HG03565 (cell line): ENCODE results near the gene GRIK4.

ENCODE experiments used
- ATAC-seq: cut with Tn5 transposase; IDR thresholded peaks from one replicate; pipeline ENCODE4 v1.9.1; 2021; ENCODE audit warnings: mild to moderate bottlenecking, moderate library complexity; ENCODE audit not compliant: unreplicated experiment

GRIK4 gene

DNA sequence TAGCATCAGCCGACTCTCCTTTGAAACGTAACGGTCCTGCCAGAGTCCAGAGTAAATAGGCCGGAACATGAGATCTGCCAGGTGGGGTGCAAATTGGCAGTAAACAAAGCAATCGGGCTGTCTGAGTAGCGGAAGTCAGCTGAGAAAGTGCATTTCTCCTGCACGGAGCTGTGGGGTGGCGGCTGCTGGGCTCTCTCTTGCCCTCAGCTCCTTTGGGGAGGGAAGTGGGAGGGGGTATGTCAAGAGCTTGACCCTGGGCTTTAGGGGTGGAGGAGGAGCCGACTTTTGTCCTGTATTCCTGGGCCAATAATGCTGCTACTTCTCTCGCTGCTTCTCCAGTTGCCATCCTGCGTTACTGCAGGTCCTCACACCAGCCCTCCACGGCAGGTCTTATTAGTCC is 11.6 kb downstream of the GRIK4 start:
- no peak for ATAC-seq

DNA sequence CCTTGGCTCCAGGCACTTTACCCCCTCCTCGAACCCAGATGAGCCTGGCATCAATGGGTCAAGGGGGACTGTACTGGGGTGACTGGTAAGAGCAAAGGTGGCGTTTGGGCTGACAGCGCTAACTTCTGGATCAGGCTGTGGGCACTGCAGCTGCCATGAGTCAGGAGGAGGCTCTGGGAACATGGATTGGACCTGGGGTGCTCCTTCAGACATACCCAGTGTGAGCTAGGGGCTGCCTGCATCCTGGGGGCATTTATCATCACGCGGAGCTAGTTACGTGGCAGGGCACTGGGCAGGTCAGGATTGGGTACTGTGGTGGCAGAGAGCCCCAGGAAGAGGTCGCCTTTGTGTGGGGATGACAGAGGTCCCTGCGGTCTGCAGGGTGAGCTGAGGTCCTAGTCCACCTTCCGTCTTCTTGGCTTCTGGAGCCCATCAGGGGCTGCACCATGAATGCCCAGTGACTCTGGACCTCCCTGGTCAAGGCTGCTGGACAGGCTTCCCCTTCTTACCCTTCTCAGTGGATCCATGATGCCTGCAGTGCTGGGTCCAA is 13.1 kb downstream of the GRIK4 start:
- ATAC-seq = no peak

GRCh38 chr11:120525261-120526171 is 14.0 kb downstream of the GRIK4 start:
- no peak for ATAC-seq

- ATAC-seq = no peak
These were observed 14.7 kb downstream of the GRIK4 start for GRCh38 chr11:120526241-120526640.

DNA sequence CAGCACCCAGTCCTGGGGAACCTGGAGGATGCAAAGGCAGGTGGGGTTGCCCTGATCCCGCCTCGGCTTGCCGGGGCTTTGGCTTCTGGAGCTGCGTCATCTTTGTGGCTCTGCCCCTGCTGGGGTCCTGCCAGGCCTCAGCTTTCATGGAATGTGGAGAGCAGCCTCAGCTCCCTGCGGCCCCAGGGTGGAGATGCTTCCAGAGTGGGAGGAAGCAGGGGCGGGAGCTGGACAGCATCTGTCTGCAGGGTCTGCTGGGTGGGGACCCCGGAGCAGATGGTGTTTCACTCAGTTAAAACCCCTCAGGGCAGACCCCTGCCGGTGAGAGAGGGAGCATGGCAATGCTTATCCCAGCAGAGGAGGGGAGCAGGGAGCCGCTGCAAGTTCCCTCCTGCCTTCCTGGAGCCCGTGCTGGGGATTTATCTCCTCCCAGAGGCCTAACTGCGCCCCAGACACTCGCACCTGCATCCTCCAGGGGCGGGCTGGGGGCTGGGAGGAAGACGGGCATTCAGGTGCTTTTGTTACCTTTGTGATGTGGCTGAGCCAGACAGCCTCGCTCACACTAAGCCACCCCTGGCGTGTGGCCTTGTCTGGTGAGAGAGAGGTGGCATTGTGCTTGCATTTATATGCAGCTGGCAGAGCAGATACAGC is 15.7 kb downstream of the GRIK4 start:
- no peak for ATAC-seq

DNA sequence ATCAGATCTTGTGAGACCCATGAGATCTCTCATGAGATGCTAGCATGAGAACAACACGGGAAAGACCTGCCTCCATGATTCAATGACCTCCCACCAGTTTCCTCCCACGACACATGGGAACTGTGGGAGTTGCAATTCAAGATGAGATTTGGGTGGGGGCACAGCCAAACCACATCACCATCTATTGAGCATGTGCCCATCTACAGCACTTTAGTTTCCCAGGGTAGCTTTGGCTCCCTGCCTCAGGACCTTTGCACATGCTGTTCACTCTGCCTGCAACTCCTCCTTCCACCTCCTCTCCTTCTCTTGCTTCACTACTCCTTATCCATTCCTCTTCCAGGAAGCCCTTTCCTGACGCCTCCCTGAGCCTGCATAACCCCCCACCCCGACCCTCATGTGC is 17.2 kb downstream of the GRIK4 start:
- ATAC-seq = no peak

GRCh38 chr11:120529214-120529613 is 17.7 kb downstream of the GRIK4 start:
- ATAC-seq = no peak

GRCh38 chr11:120529911-120530310 is 18.4 kb downstream of the GRIK4 start:
- ATAC-seq = no peak

DNA sequence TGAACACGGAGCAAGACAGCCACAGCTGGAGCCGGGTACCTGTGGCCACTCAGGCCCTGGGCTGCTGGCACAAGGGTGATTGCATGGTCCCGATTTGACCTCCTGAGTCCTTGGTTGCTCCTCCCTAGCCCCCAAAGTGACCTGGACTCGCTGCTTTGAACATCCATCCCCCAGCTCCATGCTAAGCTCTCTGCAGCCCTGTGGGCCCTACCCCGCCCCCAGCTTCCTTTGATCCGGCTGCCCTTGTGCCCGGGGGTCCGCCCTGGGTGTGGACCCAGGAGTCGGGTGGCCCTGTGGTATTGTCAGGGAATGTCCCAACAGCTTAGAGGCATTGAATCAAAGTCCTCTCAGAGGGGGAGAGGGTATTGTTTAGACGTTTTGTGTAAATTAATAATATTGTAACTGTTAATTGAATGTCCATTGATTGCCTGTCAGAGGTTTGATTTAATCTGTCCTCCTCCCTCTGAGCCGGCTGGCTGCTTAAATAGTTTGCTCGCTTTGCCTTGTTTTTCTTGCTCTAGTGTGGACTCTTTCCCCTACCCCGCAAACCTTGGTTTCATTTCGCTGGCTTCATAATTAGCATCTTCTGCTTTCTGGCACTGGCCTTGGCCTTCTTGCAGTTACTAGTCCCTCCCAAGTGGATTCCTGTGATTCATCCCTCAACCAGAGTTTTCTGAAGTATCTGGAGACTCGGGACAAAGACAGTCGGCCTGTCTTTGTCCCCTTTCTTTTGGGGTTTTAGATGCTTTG is 20.7 kb downstream of the GRIK4 start:
- no peak for ATAC-seq

GRCh38 chr11:120532832-120533196 is 21.3 kb downstream of the GRIK4 start:
- no peak for ATAC-seq

DNA sequence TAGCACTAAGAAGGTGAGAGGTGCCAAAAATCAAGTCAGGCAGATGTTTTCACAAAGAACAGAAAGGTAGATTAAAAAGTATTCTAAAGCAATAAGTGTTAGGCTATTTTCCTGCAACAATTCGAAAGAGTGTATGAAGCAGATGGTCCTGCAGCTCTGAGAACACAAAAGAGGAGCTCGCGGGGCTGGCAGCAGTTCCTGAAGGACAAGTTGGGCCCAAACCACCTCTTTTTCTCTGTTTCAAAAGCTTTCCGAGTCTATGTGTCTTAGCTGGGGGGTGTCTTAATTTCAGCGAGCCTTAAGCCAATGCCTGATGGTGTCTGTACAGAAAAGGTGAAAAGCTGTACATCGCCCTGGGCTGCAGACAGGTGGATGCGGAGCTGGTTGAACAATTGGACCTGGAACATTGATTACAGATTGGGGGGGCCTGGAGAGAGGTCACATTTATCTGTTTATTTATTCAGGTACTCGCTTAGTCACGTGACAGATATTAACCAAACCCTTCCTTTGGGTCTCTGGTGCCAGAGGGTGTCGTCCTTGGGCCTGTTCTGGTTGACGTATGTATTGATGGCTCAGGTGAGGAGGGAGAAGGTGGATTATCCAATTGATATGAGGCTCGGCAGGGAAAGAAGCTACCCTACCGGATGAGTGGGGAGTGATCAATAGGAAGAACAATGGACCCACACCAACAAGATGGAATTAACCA is 24.7 kb downstream of the GRIK4 start:
- ATAC-seq = no peak

DNA sequence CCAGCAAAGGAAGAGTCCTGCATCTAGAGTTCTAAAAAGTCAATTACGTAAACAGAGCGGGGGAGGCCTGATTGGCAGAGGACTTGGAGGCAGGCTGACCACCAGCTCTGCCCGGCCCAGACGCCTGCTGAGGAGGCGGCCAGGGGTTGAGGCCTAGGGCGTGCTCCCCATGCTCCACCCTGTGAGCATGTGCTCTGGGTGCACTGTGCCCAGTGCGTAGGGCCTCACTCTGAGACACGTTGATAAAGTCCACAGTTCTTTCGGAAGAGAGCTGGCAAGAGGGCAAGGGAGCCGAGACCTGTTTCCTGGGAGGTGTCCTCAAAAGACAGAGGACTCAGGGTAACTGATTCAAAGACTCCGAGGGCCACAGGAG is 25.2 kb downstream of the GRIK4 start:
- ATAC-seq = no peak

DNA sequence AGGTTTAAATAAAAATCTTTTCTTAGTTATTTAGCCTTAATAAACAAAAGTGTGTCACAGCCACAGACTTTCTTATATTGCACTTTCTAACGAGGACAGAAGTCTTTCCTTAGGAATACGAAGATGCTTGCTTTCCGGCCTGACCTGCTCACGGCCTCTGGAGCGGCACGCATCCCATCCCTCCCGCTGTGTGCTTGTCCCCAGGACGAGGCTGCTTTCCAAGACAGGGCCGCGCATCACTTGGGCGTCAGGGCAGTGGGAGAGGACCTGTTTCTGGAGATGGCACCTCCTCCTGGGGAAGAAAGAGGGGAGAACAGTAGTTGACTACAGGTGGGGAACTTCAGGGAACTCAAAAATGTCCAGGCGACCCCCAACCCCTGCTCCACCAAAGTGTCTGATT is 26.4 kb downstream of the GRIK4 start:
- no peak for ATAC-seq

GRCh38 chr11:120538707-120539106 is 27.2 kb downstream of the GRIK4 start:
- ATAC-seq = no peak

- no peak for ATAC-seq
These were observed 28.3 kb downstream of the GRIK4 start for GRCh38 chr11:120539667-120540369.

GRCh38 chr11:120540744-120541465 is 29.4 kb downstream of the GRIK4 start:
- ATAC-seq = no peak

GRCh38 chr11:120543521-120544215 is 32.1 kb downstream of the GRIK4 start:
- no peak for ATAC-seq

DNA sequence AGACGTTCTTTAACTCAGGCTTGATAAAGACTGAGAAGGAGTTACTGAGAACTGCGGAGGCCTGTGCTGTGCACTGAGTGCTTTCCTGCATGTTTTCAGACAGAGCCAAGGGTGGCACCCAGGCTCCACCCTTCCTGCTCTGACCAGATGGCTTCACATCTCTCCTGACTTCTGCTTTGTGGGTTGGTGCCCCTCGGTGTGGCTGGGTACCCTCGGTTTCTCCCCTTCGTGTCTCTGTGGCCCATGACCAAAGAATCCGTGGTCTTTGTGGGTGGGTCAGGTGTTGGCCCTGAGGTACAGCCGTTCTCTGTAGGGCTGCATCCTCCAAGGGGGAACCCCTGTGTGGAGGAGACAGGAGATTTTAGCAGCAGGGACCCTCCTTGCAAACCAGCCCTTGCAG is 34.3 kb downstream of the GRIK4 start:
- ATAC-seq = no peak
